H1 (cell line): ENCODE measurements around the gene FNDC5. TPM values are rescaled to one million over a fixed set of nuclear protein-coding genes. Genes with fewer than 3 reads are reported as not detected.

Source experiments
- CTCF ChIA-PET: fragments of 300-600 bp; sonication (Branson Sonifier 250); formaldehyde crosslinking; loops from one replicate; lab custom pipeline; 2021; ENCODE audit not compliant: partially characterized antibody; lab: Charles Lee
- POLR2A ChIA-PET: fragments of 300-600 bp; sonication (Branson Sonifier 250); formaldehyde crosslinking; loops from one replicate; lab custom pipeline; 2021; ENCODE audit warnings: inconsistent platforms; ENCODE audit not compliant: partially characterized antibody; lab: Charles Lee
- DNase-seq, 2 experiments: peaks; one replicate each; pipeline versions ENCODE4 v3.0.0 to v3.0.0-alpha.2; 2010 to 2022; ENCODE audit warnings: low spot score in 2 of 2, low read depth in 1 of 2, mixed read lengths in 1 of 2
- FAIRE-seq: peaks from 2 replicates; lab custom pipeline; 2011; peaks lifted over from hg19 to GRCh38; lab: Jason Lieb, UNC
- H2AFZ ChIP-seq: 2 replicates; pipeline ENCODE4 v1.8.1; 2012; ENCODE audit warnings: low read length, inconsistent platforms
- H2AK5ac ChIP-seq: 2 replicates; pipeline ENCODE4 v1.6.1; 2013; ENCODE audit warnings: low read depth, low read length
- H2BK120ac ChIP-seq: replicated peaks from 2 replicates; pipeline ENCODE3; 2013; ENCODE audit warnings: low read depth, low read length, inconsistent platforms
- H2BK12ac ChIP-seq: 2 replicates; pipeline ENCODE4 v1.6.1; 2013; ENCODE audit warnings: low read depth, low read length
- H2BK15ac ChIP-seq: 2 replicates; pipeline ENCODE4 v1.6.1; 2013; ENCODE audit warnings: low read length
- H2BK20ac ChIP-seq: 2 replicates; pipeline ENCODE4 v1.6.1; 2013; ENCODE audit warnings: low read length
- H2BK5ac ChIP-seq: 2 replicates; pipeline ENCODE4 v1.6.1; 2013; ENCODE audit warnings: low read depth, low read length
- H3K14ac ChIP-seq: 2 replicates; pipeline ENCODE4 v1.6.1; 2013; ENCODE audit warnings: inconsistent platforms; ENCODE audit not compliant: insufficient read length
- H3K18ac ChIP-seq: 2 replicates; pipeline ENCODE4 v1.6.1; 2013; ENCODE audit warnings: low read length; ENCODE audit errors: extremely low read depth
- H3K23ac ChIP-seq: 2 replicates; pipeline ENCODE4 v1.6.1; 2013; ENCODE audit warnings: inconsistent platforms; ENCODE audit not compliant: insufficient read length
- H3K23me2 ChIP-seq: 2 replicates; pipeline ENCODE4 v1.6.1; 2013; ENCODE audit warnings: low read depth, low read length
- H3K27ac ChIP-seq: 2 replicates; pipeline ENCODE4 v1.6.1; 2011; ENCODE audit warnings: low read depth, low read length, inconsistent platforms
- H3K27me3 ChIP-seq, 4 experiments: replicated peaks in 1 of 4; 1 replicate in 1 of 4; 2 replicates in 3 of 4; pipeline versions ENCODE4 v1.6.1 to v1.8.1; 2011 to 2013; ENCODE audit warnings: low read length in 3 of 4, mild to moderate bottlenecking in 3 of 4, inconsistent platforms in 2 of 4, mixed read lengths in 2 of 4, moderate library complexity in 1 of 4; ENCODE audit not compliant: control insufficient read depth in 3 of 4, insufficient read depth in 3 of 4; ENCODE audit errors: extremely low read depth in 1 of 4
- H3K36me3 ChIP-seq, 4 experiments: 2 replicates each; pipeline versions ENCODE4 v1.6.1 to v1.8.1; 2011 to 2013; ENCODE audit warnings: mild to moderate bottlenecking in 4 of 4, low read length in 3 of 4, moderate library complexity in 2 of 4, control low read depth in 1 of 4, inconsistent platforms in 1 of 4; ENCODE audit not compliant: insufficient read depth in 4 of 4, control insufficient read depth in 2 of 4
- H3K4ac ChIP-seq: replicated peaks from 2 replicates; pipeline ENCODE3; 2013; ENCODE audit warnings: low read length, low read depth, mixed read lengths, inconsistent platforms; ENCODE audit not compliant: insufficient read length
- H3K4me1 ChIP-seq, 4 experiments: replicated peaks in 1 of 4; 1 replicate in 1 of 4; 2 replicates in 3 of 4; pipeline versions ENCODE4 v1.6.1 to v1.8.1; 2011 to 2013; ENCODE audit warnings: low read length in 3 of 4, inconsistent platforms in 2 of 4, mixed read lengths in 1 of 4; ENCODE audit not compliant: insufficient read depth in 4 of 4, control insufficient read depth in 3 of 4
- H3K4me2 ChIP-seq, 2 experiments: 2 replicates each; pipeline versions ENCODE4 v1.6.1 to v1.8.1; 2011 to 2013; ENCODE audit warnings: low read depth in 2 of 2, low read length in 2 of 2, control low read depth in 1 of 2, inconsistent platforms in 1 of 2, mild to moderate bottlenecking in 1 of 2; ENCODE audit not compliant: insufficient read depth in 1 of 2
- H3K4me3 ChIP-seq, 4 experiments: fragments of 200-600, 300-600 bp in 1 of 4; sonication (generic), shearing (Covaris generic), sonication (Bioruptor Twin) in 1 of 4; 2 replicates each; pipeline versions ENCODE4 v1.5.1 to v1.8.1; 2011 to 2016; ENCODE audit warnings: low read length in 4 of 4, low read depth in 3 of 4, control low read depth in 2 of 4, inconsistent platforms in 2 of 4, mild to moderate bottlenecking in 2 of 4, mixed read lengths in 1 of 4, moderate library complexity in 1 of 4; ENCODE audit not compliant: insufficient read depth in 2 of 4; ENCODE audit errors: extremely low read depth in 1 of 4
- H3K56ac ChIP-seq: replicated peaks from 2 replicates; pipeline ENCODE3; 2013; ENCODE audit warnings: low read depth, mild to moderate bottlenecking, mixed read lengths, low read length, inconsistent platforms; ENCODE audit not compliant: insufficient read length
- H3K79me1 ChIP-seq: 2 replicates; pipeline ENCODE4 v1.6.1; 2013; ENCODE audit warnings: low read depth, low read length, control low read depth
- H3K79me2 ChIP-seq, 2 experiments: 2 replicates each; pipeline versions ENCODE4 v1.6.1 to v1.8.1; 2012 to 2013; ENCODE audit warnings: low read length in 2 of 2, mild to moderate bottlenecking in 2 of 2, inconsistent platforms in 1 of 2; ENCODE audit not compliant: insufficient read depth in 2 of 2, control insufficient read depth in 1 of 2
- H3K9ac ChIP-seq, 4 experiments: replicated peaks in 1 of 4; 1 replicate in 1 of 4; 2 replicates in 3 of 4; pipeline versions ENCODE4 v1.6.1 to v1.8.1; 2011 to 2013; ENCODE audit warnings: low read depth in 3 of 4, low read length in 3 of 4, control low read depth in 2 of 4, mild to moderate bottlenecking in 2 of 4, moderate library complexity in 2 of 4, inconsistent platforms in 1 of 4; ENCODE audit errors: extremely low read depth in 1 of 4
- H3K9me3 ChIP-seq, 2 experiments: 2 replicates each; pipeline versions ENCODE4 v1.6.1 to v1.8.1; 2012 to 2013; ENCODE audit warnings: mild to moderate bottlenecking in 2 of 2, moderate library complexity in 2 of 2, control low read depth in 1 of 2, inconsistent platforms in 1 of 2, low read depth in 1 of 2, low read length in 1 of 2, mixed read lengths in 1 of 2; ENCODE audit not compliant: insufficient read depth in 2 of 2
- H4K20me1 ChIP-seq, 2 experiments: replicated peaks in 1 of 2; 2 replicates each; pipeline versions ENCODE3 to v1.8.1; 2011 to 2013; ENCODE audit warnings: inconsistent platforms in 2 of 2, low read length in 2 of 2, mild to moderate bottlenecking in 1 of 2; ENCODE audit not compliant: insufficient read depth in 2 of 2, control insufficient read depth in 1 of 2
- H4K5ac ChIP-seq: 2 replicates; pipeline ENCODE4 v1.6.1; 2013; ENCODE audit warnings: low read length, low read depth, mixed read lengths, inconsistent platforms; ENCODE audit not compliant: insufficient read length
- H4K8ac ChIP-seq: 2 replicates; pipeline ENCODE4 v1.8.0; 2013; ENCODE audit warnings: mild to moderate bottlenecking, moderate library complexity, low read length, inconsistent platforms; ENCODE audit not compliant: insufficient read depth; ENCODE audit errors: extremely low read depth
- H4K91ac ChIP-seq: replicated peaks from 2 replicates; pipeline ENCODE3; 2013; ENCODE audit warnings: low read length, mixed read lengths, inconsistent platforms; ENCODE audit not compliant: insufficient read length
- BACH1 ChIP-seq: IDR thresholded peaks from 2 replicates; pipeline ENCODE4 v1.6.1; 2012; ENCODE audit warnings: low read length, improper control_type of control experiment
- EGR1 ChIP-seq: IDR thresholded peaks from 2 replicates; pipeline ENCODE4 v1.6.1; 2011; ENCODE audit warnings: low read depth, low read length, borderline replicate concordance
- EZH2 ChIP-seq: fragments of 200-600 bp; sonication (generic); IDR thresholded peaks from 2 replicates; pipeline ENCODE4 v1.7.1; 2012; ENCODE audit warnings: low read depth, mild to moderate bottlenecking, moderate library complexity, low read length, inconsistent platforms; ENCODE audit not compliant: severe bottlenecking
- SUZ12 ChIP-seq: fragments of 200-600 bp; sonication (generic); IDR thresholded peaks from 2 replicates; pipeline ENCODE4 v1.6.1; 2012; ENCODE audit warnings: mild to moderate bottlenecking, inconsistent platforms, low read length, moderate library complexity, mixed read lengths
- WGBS, 2 experiments: shearing (Covaris generic) in 1 of 2; methylation state at CpG; one replicate each; pipeline versions ENCODE4 v1.1.6 to v1.1.7; 2013 to 2015; ENCODE audit warnings: low lambda C conversion rate in 2 of 2, mixed read lengths in 2 of 2, inconsistent platforms in 1 of 2, low coverage in 1 of 2, missing lambda C conversion rate in 1 of 2; ENCODE audit not compliant: insufficient replicate concordance in 2 of 2, insufficient coverage in 1 of 2, insufficient read length in 1 of 2; ENCODE audit errors: extremely low coverage in 1 of 2, missing lambda C conversion rate in 1 of 2; 5-methylcytosine and 5-hydroxymethylcytosine counted together
- polyA plus RNA-seq, 7 experiments: library from polyadenylated mRNA; depleted of rRNA in 3 of 7; stranded (reverse) in 5 of 7; unstranded in 2 of 7; fragments of >200 nt in 5 of 7; fragments of 200-250 nt in 2 of 7; gene quantifications; 1 replicate in 5 of 7; 2 replicates in 1 of 7; 4 replicates in 1 of 7; pipeline versions ENCODE4 v1.2.1 to v1.2.3, GENCODE V29; 2011 to 2013; ENCODE audit warnings: missing spikeins in 2 of 7, mixed read lengths in 2 of 7
- total RNA-seq: library from RNA; stranded (reverse); fragmentation: NEBNext Ultra II Directional; extraction: Animal tissue kit (Norgen Biotek cat#: 25700); gene quantifications from 2 replicates; pipeline ENCODE4 v1.2.1, GENCODE V29; 2021

FNDC5 gene
- total and polyA plus RNA-seq, 2 of the 8 experiments (the other 6 are each of a cell fraction or from before 2014, with no cell fraction given), result 1.8 to 2.0 TPM

DNA sequence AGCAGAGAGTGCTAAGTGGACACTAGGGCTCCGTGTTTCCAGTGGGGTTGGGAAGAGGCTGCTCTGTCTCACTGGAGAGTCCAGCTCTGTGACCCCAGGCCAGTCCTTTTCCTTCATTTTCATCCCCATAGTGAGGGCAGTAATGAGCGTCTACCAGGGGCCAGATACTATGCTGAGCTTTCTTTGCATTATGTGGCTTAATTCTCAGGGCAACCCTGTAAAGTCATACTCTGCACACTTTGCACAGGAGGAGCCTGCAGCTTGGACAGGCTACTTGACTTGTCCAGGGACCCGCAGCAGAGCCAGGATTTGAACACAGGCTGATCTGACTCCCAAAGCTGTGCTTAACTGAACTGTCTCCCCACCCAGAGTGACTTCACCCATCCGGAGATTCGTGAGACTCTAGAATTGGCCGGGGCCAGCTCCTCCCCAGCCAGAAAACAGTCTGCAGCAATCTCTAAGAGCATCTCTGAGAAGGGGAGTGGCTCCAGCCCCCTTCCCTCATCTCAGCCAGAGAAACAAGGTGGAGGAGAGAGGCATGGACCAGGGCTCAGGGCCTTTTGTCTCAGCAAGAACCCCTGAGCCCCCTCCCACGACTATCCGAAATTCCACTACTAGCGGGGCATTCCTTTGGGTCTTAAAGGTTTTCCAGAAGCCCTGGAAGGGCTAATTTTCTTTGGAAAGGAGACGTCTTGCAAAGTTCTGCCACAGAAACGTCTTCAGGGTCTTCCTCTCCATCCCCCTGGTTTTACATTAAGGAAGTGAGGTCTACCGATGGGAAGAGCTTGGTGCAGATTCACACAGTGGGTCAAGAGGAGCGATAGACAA is 866 bp upstream of the FNDC5 start:
- H2AK5ac ChIP-seq, result peak overlapping the region; percentile 8; the same call in 1 of the 2 replicates
- H4K20me1 ChIP-seq, result peaks cover 0 to 2% of the 10 kb centered on the region in 2 experiments
- H3K4me1 ChIP-seq, result peaks cover 6 to 31% (median 22%) of the 10 kb centered on the region in 4 experiments
- peak overlapping the region; percentile 57; the same call in 1 of the 2 replicates for H3K18ac ChIP-seq
- H3K4me2 ChIP-seq, result peak overlapping the region; percentile 57 to 92
- 43% methylated on average over 13 of the region's 13 CpGs; no CpG with 5 or more reads in 1 of the 2 experiments for WGBS, 2 experiments
- peak overlapping the region; percentile 28 to 65 (median 37); a peak in 6 of 8 replicates for H3K4me3 ChIP-seq
- no peaks in the 10 kb centered on the region for H3K79me1 ChIP-seq
- H3K23ac ChIP-seq, result no peak overlapping the region
- H2BK5ac ChIP-seq, result no peak overlapping the region
- H2BK20ac ChIP-seq, result no peak overlapping the region
- H4K5ac ChIP-seq, result no peak overlapping the region
- H3K9ac ChIP-seq, result no peak overlapping the region; a peak in 1 of 7 replicates
- FAIRE-seq (no peak), DNase-seq (no peak)
- no peak overlapping the region for H2BK15ac ChIP-seq
- no peaks in the 10 kb centered on the region for H3K79me2 ChIP-seq
- ChIA-PET CTCF (interaction anchor here (0.6 to 19.0 kb wide), 19 partner anchors 10 to 1896 kb away, joined by 3 to 382 read pairs (median 4); partner anchors contain the start of gene HPCA), POLR2A (interaction anchor here (0.6 to 3.0 kb wide), 7 partner anchors 8 to 195 kb away, joined by 3 to 10 read pairs (median 4); partner anchors contain the start of genes HPCA, S100PBP and YARS1)
- no peak overlapping the region for H3K56ac ChIP-seq
- peaks cover 6% of the 10 kb centered on the region; the same call in 1 of the 2 replicates for H3K23me2 ChIP-seq
- no peaks in the 10 kb centered on the region for H3K9me3 ChIP-seq
- TF ChIP-seq EGR1, result no peak
- TF ChIP-seq EZH2, result peak; percentile 50
- peak; percentile 61; the same call in 1 of the 2 replicates for TF ChIP-seq SUZ12
- no peak for TF ChIP-seq BACH1
- peak overlapping the region; percentile 12 for H4K91ac ChIP-seq
- H3K14ac ChIP-seq, result no peak overlapping the region
- no peak overlapping the region for H2AFZ ChIP-seq
- no peak overlapping the region for H3K4ac ChIP-seq
- H4K8ac ChIP-seq, result no peak overlapping the region
- H2BK120ac ChIP-seq, result no peak overlapping the region
- peaks cover 6 to 35% (median 28%) of the 10 kb centered on the region in 4 experiments for H3K27me3 ChIP-seq
- H3K36me3 ChIP-seq, result no peaks in the 10 kb centered on the region; a peak in 1 of 8 replicates
- peak overlapping the region; percentile 60; the same call in 1 of the 2 replicates for H2BK12ac ChIP-seq
- H3K27ac ChIP-seq, result no peak overlapping the region
